Measurements from ENCODE around the gene CTR9.
A peak's percentile ranks its signal among the peaks of the same experiment; 100 is the strongest.

The CTR9 gene

DNA sequence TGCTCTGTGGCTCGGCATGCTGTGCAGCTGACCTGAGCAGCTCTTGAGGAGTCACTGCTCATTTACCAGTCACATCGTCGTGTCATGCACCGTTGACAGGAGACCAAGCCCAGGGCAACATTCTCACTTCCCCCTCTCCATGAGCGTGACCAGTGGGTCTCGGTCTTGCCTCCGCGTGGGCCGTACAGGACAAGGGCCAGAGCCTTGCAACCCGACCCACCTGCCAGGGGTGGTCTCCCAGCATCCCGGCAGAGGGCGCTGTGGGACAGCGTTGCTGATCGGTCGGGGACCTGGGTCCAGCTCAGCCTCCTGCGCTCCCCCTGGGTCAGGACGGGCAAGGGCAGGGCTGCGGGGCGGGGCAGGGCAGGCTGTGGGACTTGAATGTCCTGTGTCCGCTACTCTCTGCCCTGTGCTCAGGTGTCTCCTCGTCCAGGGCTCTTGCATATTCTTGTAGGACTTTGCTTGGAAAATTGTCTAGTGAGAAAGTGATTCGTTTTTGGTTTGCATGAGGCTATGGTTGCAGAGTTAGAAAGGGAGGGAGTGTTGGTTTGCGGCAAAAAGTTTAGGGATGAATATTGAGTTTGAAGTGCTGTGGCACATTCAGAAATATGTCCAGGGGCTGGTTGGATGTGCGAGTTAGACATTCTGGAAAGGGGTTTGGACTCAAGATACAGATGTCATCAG, 41.5 kb downstream of the CTR9 start:
- H3K4me3 ChIP-seq (ENCODE audit: low read depth in 1 of 2, low read length in 2 of 2): no peak overlapping the region
- peak; percentile 70 for DNase-seq
- H3K9me3 ChIP-seq (ENCODE audit: insufficient read depth, low read length, severe bottlenecking): no peaks in the 10 kb centered on the region
- peak overlapping the region; percentile 7; the same call in 1 of the 2 replicates for H3K4me2 ChIP-seq (ENCODE audit: insufficient read depth, low read length)
- H4K20me1 ChIP-seq (ENCODE audit: insufficient read depth, low read length): peaks cover 5% of the 10 kb centered on the region; the same call in 1 of the 2 replicates
- H3K79me2 ChIP-seq (ENCODE audit: insufficient read depth, low read length): no peaks in the 10 kb centered on the region
- no peak overlapping the region for H3K9ac ChIP-seq (ENCODE audit: low read depth, low read length)
- no peaks in the 10 kb centered on the region for H3K27me3 ChIP-seq (ENCODE audit: insufficient read depth, low read length, poor library complexity)
- no peak for TF ChIP-seq EZH2 (IDR thresholded peaks at IDR 0.05; ENCODE audit: borderline replicate concordance, low read depth, low read length, severe bottlenecking)
- TF ChIP-seq, protein P1, sequence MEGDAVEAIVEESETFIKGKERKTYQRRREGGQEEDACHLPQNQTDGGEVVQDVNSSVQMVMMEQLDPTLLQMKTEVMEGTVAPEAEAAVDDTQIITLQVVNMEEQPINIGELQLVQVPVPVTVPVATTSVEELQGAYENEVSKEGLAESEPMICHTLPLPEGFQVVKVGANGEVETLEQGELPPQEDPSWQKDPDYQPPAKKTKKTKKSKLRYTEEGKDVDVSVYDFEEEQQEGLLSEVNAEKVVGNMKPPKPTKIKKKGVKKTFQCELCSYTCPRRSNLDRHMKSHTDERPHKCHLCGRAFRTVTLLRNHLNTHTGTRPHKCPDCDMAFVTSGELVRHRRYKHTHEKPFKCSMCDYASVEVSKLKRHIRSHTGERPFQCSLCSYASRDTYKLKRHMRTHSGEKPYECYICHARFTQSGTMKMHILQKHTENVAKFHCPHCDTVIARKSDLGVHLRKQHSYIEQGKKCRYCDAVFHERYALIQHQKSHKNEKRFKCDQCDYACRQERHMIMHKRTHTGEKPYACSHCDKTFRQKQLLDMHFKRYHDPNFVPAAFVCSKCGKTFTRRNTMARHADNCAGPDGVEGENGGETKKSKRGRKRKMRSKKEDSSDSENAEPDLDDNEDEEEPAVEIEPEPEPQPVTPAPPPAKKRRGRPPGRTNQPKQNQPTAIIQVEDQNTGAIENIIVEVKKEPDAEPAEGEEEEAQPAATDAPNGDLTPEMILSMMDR (IDR thresholded peaks at IDR 0.05; ENCODE audit: borderline replicate concordance, extremely low read depth, low read length, poor library complexity, severe bottlenecking): peak; percentile 94
- no peak overlapping the region for H3K27ac ChIP-seq (ENCODE audit: low read length)
- peak; percentile 83 for ATAC-seq (ENCODE audit: insufficient read depth, low read depth)
- H2AFZ ChIP-seq (ENCODE audit: low read depth, low read length): no peak overlapping the region
- H3K4me1 ChIP-seq (ENCODE audit: insufficient read depth, low read length): peaks cover 5% of the 10 kb centered on the region
- H3K36me3 ChIP-seq (ENCODE audit: insufficient read depth, low read length): peaks cover 15% of the 10 kb centered on the region

DNA sequence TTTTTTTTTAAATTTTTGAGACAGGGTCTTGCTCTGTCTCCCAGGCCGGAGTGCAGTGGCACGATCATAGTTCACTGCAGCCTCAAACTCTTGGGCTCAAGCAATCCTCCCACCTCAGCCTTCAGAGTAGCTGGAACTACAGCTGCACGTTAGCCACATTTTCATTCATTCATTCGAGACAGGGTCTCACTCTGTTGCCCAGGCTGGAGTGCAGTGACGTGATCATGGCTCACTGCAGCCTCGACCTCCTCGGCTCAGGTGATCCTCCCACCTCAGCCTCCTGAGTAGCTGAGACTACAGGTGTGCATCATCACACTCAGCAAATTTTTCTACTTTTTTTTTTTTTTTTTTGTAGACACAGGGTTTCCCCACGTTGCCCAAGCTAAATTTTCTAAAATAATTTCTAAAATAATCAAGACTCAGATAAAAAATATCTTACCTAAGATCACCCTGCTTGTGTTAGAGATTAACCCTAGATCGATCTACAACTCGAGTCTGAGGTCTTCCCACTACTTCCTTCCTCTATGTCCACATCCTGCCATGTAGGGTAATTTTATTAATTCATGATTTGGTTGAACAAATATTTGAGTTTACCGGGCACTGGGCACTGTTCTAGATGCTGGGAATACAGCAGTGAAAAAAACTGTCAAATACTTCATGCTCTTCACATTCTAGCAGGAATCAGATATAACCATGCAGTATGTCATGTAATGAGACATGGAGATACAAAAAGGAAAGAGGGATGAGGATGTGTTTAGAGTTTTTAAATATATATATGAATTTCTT, 42.6 kb downstream of the CTR9 start:
- H3K9me3 ChIP-seq (ENCODE audit: insufficient read depth, low read length, severe bottlenecking): no peaks in the 10 kb centered on the region
- H3K4me2 ChIP-seq (ENCODE audit: insufficient read depth, low read length): no peak overlapping the region
- DNase-seq: no peak
- no peak for ATAC-seq (ENCODE audit: insufficient read depth, low read depth)
- no peak overlapping the region for H2AFZ ChIP-seq (ENCODE audit: low read depth, low read length)
- no peaks in the 10 kb centered on the region for H3K79me2 ChIP-seq (ENCODE audit: insufficient read depth, low read length)
- TF ChIP-seq, protein P1 (IDR thresholded peaks at IDR 0.05; ENCODE audit: borderline replicate concordance, extremely low read depth, low read length, poor library complexity, severe bottlenecking): no peak
- TF ChIP-seq EZH2 (IDR thresholded peaks at IDR 0.05; ENCODE audit: borderline replicate concordance, low read depth, low read length, severe bottlenecking): no peak
- H3K4me3 ChIP-seq (ENCODE audit: low read depth in 1 of 2, low read length in 2 of 2): no peak overlapping the region
- peaks cover 26% of the 10 kb centered on the region for H3K36me3 ChIP-seq (ENCODE audit: insufficient read depth, low read length)
- H3K4me1 ChIP-seq (ENCODE audit: insufficient read depth, low read length): peaks cover 5% of the 10 kb centered on the region
- H3K9ac ChIP-seq (ENCODE audit: low read depth, low read length): no peak overlapping the region
- H4K20me1 ChIP-seq (ENCODE audit: insufficient read depth, low read length): peaks cover 9% of the 10 kb centered on the region; the same call in 1 of the 2 replicates
- no peak overlapping the region for H3K27ac ChIP-seq (ENCODE audit: low read length)
- no peaks in the 10 kb centered on the region for H3K27me3 ChIP-seq (ENCODE audit: insufficient read depth, low read length, poor library complexity)

DNA sequence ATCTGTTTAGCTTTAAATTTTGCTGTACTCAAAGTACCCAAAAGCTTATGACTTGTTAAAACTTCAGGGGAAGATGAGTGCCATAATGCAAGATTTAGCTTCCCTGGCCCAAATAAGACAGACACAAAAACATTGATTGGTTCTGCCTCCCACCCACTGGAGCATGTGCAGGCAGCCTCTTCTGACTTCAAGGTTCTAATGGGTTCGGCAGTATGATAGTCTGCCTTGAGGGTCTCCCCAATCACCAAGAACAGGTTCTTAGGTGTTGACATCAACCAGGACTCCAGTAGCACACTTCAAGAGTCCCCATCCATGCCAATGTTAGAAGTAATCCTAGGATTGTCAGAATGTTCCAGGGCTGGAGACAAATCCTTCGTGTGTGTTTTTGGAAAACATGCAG, 45.1 kb downstream of the CTR9 start:
- ATAC-seq (ENCODE audit: insufficient read depth, low read depth) (peak; percentile 24), DNase-seq (peak; percentile 19)
- no peak overlapping the region for H3K4me3 ChIP-seq (ENCODE audit: low read depth in 1 of 2, low read length in 2 of 2)
- H3K9ac ChIP-seq (ENCODE audit: low read depth, low read length): no peak overlapping the region
- H3K4me1 ChIP-seq (ENCODE audit: insufficient read depth, low read length): peaks cover 5% of the 10 kb centered on the region
- H3K79me2 ChIP-seq (ENCODE audit: insufficient read depth, low read length): no peaks in the 10 kb centered on the region; the same call in 1 of the 2 replicates
- H3K27ac ChIP-seq (ENCODE audit: low read length): no peak overlapping the region
- TF ChIP-seq, protein P1 (IDR thresholded peaks at IDR 0.05; ENCODE audit: borderline replicate concordance, extremely low read depth, low read length, poor library complexity, severe bottlenecking): no peak
- no peak for TF ChIP-seq EZH2 (IDR thresholded peaks at IDR 0.05; ENCODE audit: borderline replicate concordance, low read depth, low read length, severe bottlenecking)
- no peaks in the 10 kb centered on the region for H3K27me3 ChIP-seq (ENCODE audit: insufficient read depth, low read length, poor library complexity)
- peaks cover 51% of the 10 kb centered on the region for H3K36me3 ChIP-seq (ENCODE audit: insufficient read depth, low read length)
- no peak overlapping the region for H2AFZ ChIP-seq (ENCODE audit: low read depth, low read length)
- no peaks in the 10 kb centered on the region for H3K9me3 ChIP-seq (ENCODE audit: insufficient read depth, low read length, severe bottlenecking)
- no peak overlapping the region for H3K4me2 ChIP-seq (ENCODE audit: insufficient read depth, low read length)
- peaks cover 25% of the 10 kb centered on the region for H4K20me1 ChIP-seq (ENCODE audit: insufficient read depth, low read length)

Data from DND-41 (cell line).